Stimulated activated memory B cell treated with anti-CD40 and anti-IgM and Interleukin-4, amounts not matched to agents 10 μg/mL and 1 μg/mL and 100 μg/mL, for 72 hours (primary cell): ENCODE data around the gene PAX1.

ENCODE experiments used
- ATAC-seq: fragments of 150-1000 bp; cut with Tn5 transposase; 2 replicates; pipeline ENCODE4 v1.10.0; 2021
- H3K27ac Mint-ChIP-seq: one replicate; pipeline ENCODE4 v1.8.0; 2022; ENCODE audit warnings: mild to moderate bottlenecking, mixed read lengths
- H3K27me3 Mint-ChIP-seq: one replicate; pipeline ENCODE4 v1.8.0; 2022; ENCODE audit warnings: mixed read lengths
- H3K36me3 Mint-ChIP-seq: one replicate; pipeline ENCODE4 v1.8.0; 2022; ENCODE audit warnings: mixed read lengths
- H3K4me1 Mint-ChIP-seq: one replicate; pipeline ENCODE4 v1.8.0; 2022; ENCODE audit warnings: mixed read lengths
- H3K4me3 Mint-ChIP-seq: one replicate; pipeline ENCODE4 v1.8.0; 2022; ENCODE audit warnings: mild to moderate bottlenecking, moderate library complexity, mixed read lengths
- H3K9me3 Mint-ChIP-seq: one replicate; pipeline ENCODE4 v1.8.0; 2022; ENCODE audit warnings: mixed read lengths

Gene PAX1

GRCh38 chr20:21767739-21768223 is 62.3 kb downstream of the PAX1 start:
- no peaks in the 10 kb centered on the region for H3K4me1 Mint-ChIP-seq
- H3K36me3 Mint-ChIP-seq: no peaks in the 10 kb centered on the region

More at GRCh38 chr20:21767739-21768223, 62.3 kb downstream of the PAX1 start:
- Mint-ChIP-seq H3K4me3 (no peak overlapping the region), H3K27me3 (no peaks in the 10 kb centered on the region), H3K9me3 (peaks cover 2% of the 10 kb centered on the region), H3K27ac (no peak overlapping the region)
- ATAC-seq: no peak
